ENCODE measurements around the gene TLE4. TPM values are rescaled to one million over a fixed set of nuclear protein-coding genes. Genes with fewer than 3 reads are reported as not detected.

The TLE4 gene
- total and polyA plus RNA-seq, 10 of the 15 experiments (the other 5 are each of a cell fraction or from before 2014, with no cell fraction given): 5.3 to 53.3 (median 23.3) TPM

DNA sequence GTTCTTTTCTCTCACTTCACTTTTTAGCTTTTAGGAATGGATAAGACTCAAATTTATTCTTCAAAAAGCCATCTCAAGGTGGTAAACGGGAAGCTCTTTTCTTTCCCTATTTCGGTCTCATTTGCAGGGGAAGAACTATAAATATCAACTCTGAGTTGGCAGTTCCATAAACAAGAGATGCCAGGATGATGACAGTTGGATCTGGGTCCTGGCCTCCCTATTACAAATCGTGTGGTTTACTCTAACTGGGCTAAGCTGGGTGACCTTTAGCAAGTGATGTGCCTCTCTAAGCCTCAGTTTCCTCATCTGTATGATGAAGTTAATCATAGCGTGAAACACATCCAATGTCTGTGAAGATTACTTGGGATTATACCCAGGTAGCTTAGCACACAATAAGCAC, 44.2 kb downstream of the TLE4 start:
- Histone ChIP-seq H3K4me3 (no peak overlapping the region), H4K20me1 (ENCODE audit: control insufficient read depth, insufficient read depth) (no peaks in the 10 kb centered on the region), H3K27ac (ENCODE audit: control insufficient read depth, insufficient read depth) (no peak overlapping the region), H3K9ac (ENCODE audit: control insufficient read depth, insufficient read depth, low read length) (no peak overlapping the region), H3K27me3 (replicated peaks in 1 of 2; ENCODE audit: control insufficient read depth in 2 of 2, insufficient read depth in 2 of 2, low read length in 1 of 2) (no peaks in the 10 kb centered on the region), H3K9me3 (replicated peaks; ENCODE audit: control insufficient read depth, insufficient read depth, low read length) (no peaks in the 10 kb centered on the region), H3K79me2 (ENCODE audit: control insufficient read depth, insufficient read depth, low read length) (no peaks in the 10 kb centered on the region; the same call in 1 of the 2 replicates), H3K4me1 (ENCODE audit: control insufficient read depth, insufficient read depth, low read length) (peaks cover 3% of the 10 kb centered on the region; the same call in 1 of the 2 replicates), H3K36me3 (ENCODE audit: control insufficient read depth in 2 of 2, insufficient read depth in 2 of 2, low read length in 1 of 2) (no peaks in the 10 kb centered on the region; a peak in 2 of 4 replicates), H2AFZ (ENCODE audit: control insufficient read depth, low read depth, low read length) (no peak overlapping the region), H3K4me2 (ENCODE audit: control insufficient read depth, insufficient read depth) (no peak overlapping the region)
- TF ChIP-seq GATAD2B (conservative IDR thresholded peaks at IDR 0.05; ENCODE audit: low read depth) (no peak), ZNF24 (IDR thresholded peaks at IDR 0.05) (no peak)
- SMC1A ChIA-PET (ENCODE audit: uncharacterized antibody, unreplicated experiment): interaction anchor here (0.8 to 1.9 kb wide), 9 partner anchors 8 to 53 kb away, joined by 3 to 10 read pairs (median 3); no protein-coding TSS in a partner anchor
- CTCF ChIA-PET: interaction anchor here (0.6 to 1.5 kb wide), 6 partner anchors 8 to 1270 kb away, joined by 3 to 4 read pairs (median 3); no protein-coding TSS in a partner anchor
- in situ Hi-C loops (cut with MboI) (no loop called here), intact Hi-C loops (cut with micrococcal nuclease; ENCODE audit: unreplicated experiment) (no loop called here)
- FAIRE-seq (no peak), ATAC-seq (no peak), DNase-seq (ENCODE audit: low read depth, low spot score) (no peak)
- RAD21 ChIA-PET (ENCODE audit: unreplicated experiment): interaction anchor here (0.8 to 2.2 kb wide), 2 partner anchors 10 to 17 kb away, joined by 3 to 5 read pairs; no protein-coding TSS in a partner anchor
- BruUV-seq (replicated peaks): no TSS peak
- 93% methylated on average over 4 of the region's 4 CpGs for WGBS (ENCODE audit: insufficient coverage, insufficient replicate concordance, low lambda C conversion rate, missing lambda C conversion rate)
- POLR2A ChIA-PET: interaction anchor here (1.0 to 1.4 kb wide), 3 partner anchors 10 to 16 kb away, joined by 3 to 10 read pairs (median 6); no protein-coding TSS in a partner anchor

DNA sequence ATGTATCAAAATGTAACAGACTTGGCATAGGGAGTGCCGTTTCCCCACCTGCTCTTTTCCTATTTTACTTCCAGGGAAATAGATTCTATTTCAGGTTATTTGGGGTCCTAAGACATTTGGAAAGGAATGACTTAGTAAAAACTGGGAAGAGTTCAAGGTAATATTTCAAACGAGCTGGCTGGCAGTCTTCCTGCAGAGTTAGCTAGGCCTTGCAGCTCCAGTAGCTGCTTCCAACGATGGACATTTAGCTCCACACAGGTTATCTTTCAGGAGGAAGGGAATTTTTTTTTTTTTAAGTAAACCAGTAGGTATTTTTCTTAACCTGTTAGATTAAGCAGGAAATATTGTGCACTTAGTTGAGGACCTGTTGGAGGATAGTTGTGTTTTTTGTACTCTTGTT, 45.2 kb downstream of the TLE4 start:
- RAD21 ChIA-PET (ENCODE audit: unreplicated experiment): interaction anchor here (0.9 to 2.2 kb wide), 2 partner anchors 16 to 46 kb away, joined by 3 to 5 read pairs; no protein-coding TSS in a partner anchor
- no peak for FAIRE-seq
- WGBS (ENCODE audit: insufficient coverage, insufficient replicate concordance, low lambda C conversion rate, missing lambda C conversion rate): 80% methylated on average over 3 of the region's 3 CpGs
- Histone ChIP-seq H3K4me3 (no peak overlapping the region), H3K79me2 (ENCODE audit: control insufficient read depth, insufficient read depth, low read length) (no peaks in the 10 kb centered on the region), H3K9me3 (replicated peaks; ENCODE audit: control insufficient read depth, insufficient read depth, low read length) (no peaks in the 10 kb centered on the region), H3K36me3 (ENCODE audit: control insufficient read depth in 2 of 2, insufficient read depth in 2 of 2, low read length in 1 of 2) (no peaks in the 10 kb centered on the region; a peak in 2 of 4 replicates), H3K9ac (ENCODE audit: control insufficient read depth, insufficient read depth, low read length) (no peak overlapping the region), H3K4me1 (ENCODE audit: control insufficient read depth, insufficient read depth, low read length) (no peaks in the 10 kb centered on the region), H3K27me3 (replicated peaks in 1 of 2; ENCODE audit: control insufficient read depth in 2 of 2, insufficient read depth in 2 of 2, low read length in 1 of 2) (no peaks in the 10 kb centered on the region), H3K27ac (ENCODE audit: control insufficient read depth, insufficient read depth) (no peak overlapping the region), H4K20me1 (ENCODE audit: control insufficient read depth, insufficient read depth) (no peaks in the 10 kb centered on the region), H2AFZ (ENCODE audit: control insufficient read depth, low read depth, low read length) (no peak overlapping the region), H3K4me2 (ENCODE audit: control insufficient read depth, insufficient read depth) (no peak overlapping the region)
- no TSS peak for BruUV-seq (replicated peaks)
- POLR2A ChIA-PET: no interaction called here
- CTCF ChIA-PET: interaction anchor here (0.6 to 1.7 kb wide), 4 partner anchors 13 to 42 kb away, joined by 3 to 6 read pairs (median 4); no protein-coding TSS in a partner anchor
- in situ Hi-C loops (cut with MboI): no loop called here
- SMC1A ChIA-PET (ENCODE audit: uncharacterized antibody, unreplicated experiment): interaction anchor here (0.6 to 1.8 kb wide), 4 partner anchors 22 to 51 kb away, joined by 3 to 6 read pairs (median 4); no protein-coding TSS in a partner anchor
- ATAC-seq: no peak
- no peak for DNase-seq (ENCODE audit: low read depth, low spot score)
- intact Hi-C loops (cut with micrococcal nuclease; ENCODE audit: unreplicated experiment): no loop called here
- TF ChIP-seq, protein P1, sequence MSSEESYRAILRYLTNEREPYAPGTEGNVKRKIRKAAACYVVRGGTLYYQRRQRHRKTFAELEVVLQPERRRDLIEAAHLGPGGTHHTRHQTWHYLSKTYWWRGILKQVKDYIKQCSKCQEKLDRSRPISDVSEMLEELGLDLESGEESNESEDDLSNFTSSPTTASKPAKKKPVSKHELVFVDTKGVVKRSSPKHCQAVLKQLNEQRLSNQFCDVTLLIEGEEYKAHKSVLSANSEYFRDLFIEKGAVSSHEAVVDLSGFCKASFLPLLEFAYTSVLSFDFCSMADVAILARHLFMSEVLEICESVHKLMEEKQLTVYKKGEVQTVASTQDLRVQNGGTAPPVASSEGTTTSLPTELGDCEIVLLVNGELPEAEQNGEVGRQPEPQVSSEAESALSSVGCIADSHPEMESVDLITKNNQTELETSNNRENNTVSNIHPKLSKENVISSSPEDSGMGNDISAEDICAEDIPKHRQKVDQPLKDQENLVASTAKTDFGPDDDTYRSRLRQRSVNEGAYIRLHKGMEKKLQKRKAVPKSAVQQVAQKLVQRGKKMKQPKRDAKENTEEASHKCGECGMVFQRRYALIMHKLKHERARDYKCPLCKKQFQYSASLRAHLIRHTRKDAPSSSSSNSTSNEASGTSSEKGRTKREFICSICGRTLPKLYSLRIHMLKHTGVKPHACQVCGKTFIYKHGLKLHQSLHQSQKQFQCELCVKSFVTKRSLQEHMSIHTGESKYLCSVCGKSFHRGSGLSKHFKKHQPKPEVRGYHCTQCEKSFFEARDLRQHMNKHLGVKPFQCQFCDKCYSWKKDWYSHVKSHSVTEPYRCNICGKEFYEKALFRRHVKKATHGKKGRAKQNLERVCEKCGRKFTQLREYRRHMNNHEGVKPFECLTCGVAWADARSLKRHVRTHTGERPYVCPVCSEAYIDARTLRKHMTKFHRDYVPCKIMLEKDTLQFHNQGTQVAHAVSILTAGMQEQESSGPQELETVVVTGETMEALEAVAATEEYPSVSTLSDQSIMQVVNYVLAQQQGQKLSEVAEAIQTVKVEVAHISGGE (CRISPR knock-in tag; IDR thresholded peaks at IDR 0.05): no peak
- TF ChIP-seq KLF5 (IDR thresholded peaks at IDR 0.05; ENCODE audit: partially characterized antibody): no peak
- no peak for TF ChIP-seq BACH1 (IDR thresholded peaks at IDR 0.05; ENCODE audit: borderline replicate concordance)
- no peak for TF ChIP-seq ETV6 (conservative IDR thresholded peaks at IDR 0.05 in 1 of 2, IDR thresholded peaks at IDR 0.05 in 1 of 2; ENCODE audit: borderline replicate concordance in 1 of 2, low read depth in 1 of 2)
- TF ChIP-seq, protein P2, sequence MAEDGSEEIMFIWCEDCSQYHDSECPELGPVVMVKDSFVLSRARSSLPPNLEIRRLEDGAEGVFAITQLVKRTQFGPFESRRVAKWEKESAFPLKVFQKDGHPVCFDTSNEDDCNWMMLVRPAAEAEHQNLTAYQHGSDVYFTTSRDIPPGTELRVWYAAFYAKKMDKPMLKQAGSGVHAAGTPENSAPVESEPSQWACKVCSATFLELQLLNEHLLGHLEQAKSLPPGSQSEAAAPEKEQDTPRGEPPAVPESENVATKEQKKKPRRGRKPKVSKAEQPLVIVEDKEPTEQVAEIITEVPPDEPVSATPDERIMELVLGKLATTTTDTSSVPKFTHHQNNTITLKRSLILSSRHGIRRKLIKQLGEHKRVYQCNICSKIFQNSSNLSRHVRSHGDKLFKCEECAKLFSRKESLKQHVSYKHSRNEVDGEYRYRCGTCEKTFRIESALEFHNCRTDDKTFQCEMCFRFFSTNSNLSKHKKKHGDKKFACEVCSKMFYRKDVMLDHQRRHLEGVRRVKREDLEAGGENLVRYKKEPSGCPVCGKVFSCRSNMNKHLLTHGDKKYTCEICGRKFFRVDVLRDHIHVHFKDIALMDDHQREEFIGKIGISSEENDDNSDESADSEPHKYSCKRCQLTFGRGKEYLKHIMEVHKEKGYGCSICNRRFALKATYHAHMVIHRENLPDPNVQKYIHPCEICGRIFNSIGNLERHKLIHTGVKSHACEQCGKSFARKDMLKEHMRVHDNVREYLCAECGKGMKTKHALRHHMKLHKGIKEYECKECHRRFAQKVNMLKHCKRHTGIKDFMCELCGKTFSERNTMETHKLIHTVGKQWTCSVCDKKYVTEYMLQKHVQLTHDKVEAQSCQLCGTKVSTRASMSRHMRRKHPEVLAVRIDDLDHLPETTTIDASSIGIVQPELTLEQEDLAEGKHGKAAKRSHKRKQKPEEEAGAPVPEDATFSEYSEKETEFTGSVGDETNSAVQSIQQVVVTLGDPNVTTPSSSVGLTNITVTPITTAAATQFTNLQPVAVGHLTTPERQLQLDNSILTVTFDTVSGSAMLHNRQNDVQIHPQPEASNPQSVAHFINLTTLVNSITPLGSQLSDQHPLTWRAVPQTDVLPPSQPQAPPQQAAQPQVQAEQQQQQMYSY (CRISPR knock-in tag; IDR thresholded peaks at IDR 0.05): no peak
- TF ChIP-seq FOS (IDR thresholded peaks at IDR 0.05; ENCODE audit: borderline replicate concordance, extremely low read depth, insufficient read length): no peak
